GM13976 (cell line): ENCODE data around the gene FCHSD2.
"Not testable (repeated sequence)": the region's sequence is repeated elsewhere in the genome, so short reads cannot be mapped to it uniquely, and the experiment has no call there.

Experiments used
- DNase-seq: peaks from one replicate; pipeline ENCODE4 v3.0.0; 2012; ENCODE audit warnings: low spot score
- CTCF ChIP-seq: IDR thresholded peaks from 2 replicates; pipeline ENCODE4 v1.5.1; 2012; ENCODE audit warnings: borderline replicate concordance, mild to moderate bottlenecking; ENCODE audit not compliant: insufficient read depth; ENCODE audit errors: extremely low read depth, missing control alignments, control extremely low read depth
- in situ Hi-C: fragments of 300-500 bp; cut with MboI; formaldehyde crosslinking; loops from one replicate; pipeline ENCODE4 v1.12.0; 2022; ENCODE audit warnings: low sequenced_read_pairs, mixed read lengths, inconsistent platforms; ENCODE audit not compliant: unreplicated experiment

The FCHSD2 gene

GRCh38 chr11:72828081-72828567, 314.0 kb downstream of the FCHSD2 start:
- in situ Hi-C loops: no loop called here
- no peak for TF ChIP-seq CTCF
- DNase-seq: peak; percentile 28

- DNase-seq: peak; percentile 47
- in situ Hi-C loops: not testable (repeated sequence)
These were observed 314.5 kb downstream of the FCHSD2 start for GRCh38 chr11:72827656-72828055.

GRCh38 chr11:72826942-72827480, 315.1 kb downstream of the FCHSD2 start:
- in situ Hi-C loops: no loop called here
- DNase-seq: no peak
- no peak for TF ChIP-seq CTCF

- TF ChIP-seq CTCF: no peak
- in situ Hi-C loops: no loop called here
- no peak for DNase-seq
These were observed 315.8 kb downstream of the FCHSD2 start for GRCh38 chr11:72826191-72826941.

GRCh38 chr11:72825661-72826060, 316.5 kb downstream of the FCHSD2 start:
- DNase-seq: no peak
- in situ Hi-C loops: no loop called here
- no peak for TF ChIP-seq CTCF

- no peak for DNase-seq
- in situ Hi-C loops: no loop called here
- no peak for TF ChIP-seq CTCF
These were observed 317.2 kb downstream of the FCHSD2 start for GRCh38 chr11:72824811-72825505.

GRCh38 chr11:72824020-72824419, 318.1 kb downstream of the FCHSD2 start:
- in situ Hi-C loops: no loop called here
- no peak for DNase-seq
- TF ChIP-seq CTCF: no peak
